Ovary (tissue), 3 donors: ENCODE data around the gene LRRC59.

Source experiments
- POLR2A ChIP-seq: fragments of 450-650 bp; IDR thresholded peaks from one replicate; pipeline ENCODE4 v1.6.1; 2017; ENCODE audit warnings: antibody characterized with exemption, mild to moderate bottlenecking, moderate library complexity
- TF ChIP-seq, protein P1 (sequence below), 3 donors: fragments of 450-650 bp in 2 of 3; fragments of 200-600 bp in 1 of 3; IDR thresholded peaks; one replicate each; pipeline versions ENCODE4 v1.5.1 to v1.8.0; 2016 to 2022; ENCODE audit warnings: antibody characterized with exemption in 3 of 3, mild to moderate bottlenecking in 1 of 3
- donor health status: DM: no; HTN: no; CAD: no.

GRCh38 chr17:50424246-50424995 lies 27.1 kb upstream of the LRRC59 start:
- TF ChIP-seq, protein P1, sequence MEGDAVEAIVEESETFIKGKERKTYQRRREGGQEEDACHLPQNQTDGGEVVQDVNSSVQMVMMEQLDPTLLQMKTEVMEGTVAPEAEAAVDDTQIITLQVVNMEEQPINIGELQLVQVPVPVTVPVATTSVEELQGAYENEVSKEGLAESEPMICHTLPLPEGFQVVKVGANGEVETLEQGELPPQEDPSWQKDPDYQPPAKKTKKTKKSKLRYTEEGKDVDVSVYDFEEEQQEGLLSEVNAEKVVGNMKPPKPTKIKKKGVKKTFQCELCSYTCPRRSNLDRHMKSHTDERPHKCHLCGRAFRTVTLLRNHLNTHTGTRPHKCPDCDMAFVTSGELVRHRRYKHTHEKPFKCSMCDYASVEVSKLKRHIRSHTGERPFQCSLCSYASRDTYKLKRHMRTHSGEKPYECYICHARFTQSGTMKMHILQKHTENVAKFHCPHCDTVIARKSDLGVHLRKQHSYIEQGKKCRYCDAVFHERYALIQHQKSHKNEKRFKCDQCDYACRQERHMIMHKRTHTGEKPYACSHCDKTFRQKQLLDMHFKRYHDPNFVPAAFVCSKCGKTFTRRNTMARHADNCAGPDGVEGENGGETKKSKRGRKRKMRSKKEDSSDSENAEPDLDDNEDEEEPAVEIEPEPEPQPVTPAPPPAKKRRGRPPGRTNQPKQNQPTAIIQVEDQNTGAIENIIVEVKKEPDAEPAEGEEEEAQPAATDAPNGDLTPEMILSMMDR (IDR thresholded peaks at IDR 0.05) = no peak
- no peak for TF ChIP-seq POLR2A
